Heart right ventricle (tissue), 16 donors: ENCODE results near the gene TMEM151A. TPM values are rescaled to one million over a fixed set of nuclear protein-coding genes. Genes with fewer than 3 reads are reported as not detected.

Experiments
- ATAC-seq, 8 donors: fragments of 200-7000 bp; cut with Tn5 transposase; one replicate each; pipeline ENCODE4 v1.9.1; 2020; ENCODE audit warnings: mild to moderate bottlenecking in 8 of 8, moderate library complexity in 8 of 8, moderate number of reproducible peaks in 1 of 8
- DNase-seq, 2 donors: peaks; one replicate each; pipeline ENCODE4 v3.0.0-alpha.2; 2020
- H3K27ac ChIP-seq, 10 donors: fragments of 200-600 bp; sonication (generic) in 2 of 10; one replicate each; pipeline versions ENCODE4 v1.5.0 to v1.8.0; 2020 to 2022; ENCODE audit warnings: mild to moderate bottlenecking in 3 of 10
- H3K27me3 ChIP-seq, 7 donors: fragments of 200-600 bp; one replicate each; pipeline ENCODE4 v1.8.0; 2021 to 2022; ENCODE audit warnings: mild to moderate bottlenecking in 2 of 7
- H3K36me3 ChIP-seq, 9 donors: fragments of 200-600 bp; sonication (generic) in 1 of 9; one replicate each; pipeline versions ENCODE4 v1.5.0 to v1.8.0; 2020 to 2022; ENCODE audit warnings: mild to moderate bottlenecking in 2 of 9
- H3K4me1 ChIP-seq, 9 donors: fragments of 200-600 bp; sonication (generic) in 1 of 9; one replicate each; pipeline versions ENCODE4 v1.5.0 to v1.8.0; 2020 to 2022; ENCODE audit warnings: mild to moderate bottlenecking in 4 of 9
- H3K4me3 ChIP-seq, 10 donors: fragments of 200-600 bp; sonication (generic) in 2 of 10; one replicate each; pipeline versions ENCODE4 v1.5.0 to v1.8.0; 2020 to 2022; ENCODE audit warnings: mild to moderate bottlenecking in 7 of 10, moderate library complexity in 2 of 10
- H3K9me3 ChIP-seq, 11 donors: fragments of 200-600 bp in 10 of 11; sonication (generic) in 2 of 11; one replicate each; pipeline versions ENCODE4 v1.5.0 to v1.8.0; 2013 to 2022; ENCODE audit warnings: mild to moderate bottlenecking in 2 of 11, control low read depth in 1 of 11, moderate library complexity in 1 of 11
- CTCF ChIP-seq, 9 donors: fragments of 200-600 bp; sonication (generic) in 2 of 9; IDR thresholded peaks; one replicate each; pipeline versions ENCODE4 v1.5.0 to v1.8.0; 2021 to 2022; ENCODE audit warnings: antibody characterized with exemption in 9 of 9, mild to moderate bottlenecking in 5 of 9, moderate library complexity in 1 of 9
- WGBS, 2 donors: extraction: QIAGEN DNeasy Blood & Tissue Kit; methylation state at CpG; one replicate each; pipeline ENCODE4 v1.1.7; 2013; ENCODE audit warnings: inconsistent platforms in 1 of 2; 5-methylcytosine and 5-hydroxymethylcytosine counted together
- intact Hi-C, 10 donors: fragments of 100-400 bp; cut with DNase I; formaldehyde crosslinking; loops; one replicate each; pipeline versions ENCODE4 v1.11.1 to v1.14.2; 2022
- polyA plus RNA-seq, 2 donors: library from polyadenylated mRNA; stranded (reverse); fragments of 200-250 nt; gene quantifications; one replicate each; pipeline ENCODE4 v1.2.3, GENCODE V29; 2013
- total RNA-seq, 10 donors: library from RNA; stranded (reverse); fragmentation: NEBNext Ultra II Directional in 3 of 10; extraction: Animal tissue kit (Norgen Biotek cat#: 25700) in 3 of 10; gene quantifications; one replicate each; pipeline versions ENCODE4 v1.2.1 to v1.2.4, GENCODE V29; 2021 to 2023
- donor health status: Arrhythmogenic right ventricular cardiomyopathy.
- donor health status: ischemic (EF 13 %, LVEDD 7.1; RV severe dilation, severe dysfunction).
- donor health status: healthy with polysubstance abuse.
- donor health status: DM: no; HTN: yes; CAD: no.
- donor health status: DM: no; HTN: no; CAD: no.
- donor health status: ischemic (EF 25% LVEDD 6.9; RV normal size, moderate dysfunction).
- donor health status: ischemic (EF 25% LVEDD 5.7; RV mildly dilated, moderate dysfunction).
- donor health status: healthy.
- donor health status: DM: yes; HTN: yes; CAD: no.
- donor health status: Ischemic cardiomyopathy.
- donor health status: ischemic (EF 35%, LVEDD 5.7; RV mildly dilated, moderate dysfunction).
- donor health status: nonischemic (EF 11% LVEDD 7.7; RV severe dilation, severe dysfunction).
- donor health status: DM: yes; HTN: yes; CAD: no.
- donor health status: PGD.
- donor health status: ischemic (EF 29% LVEDD 5.4; RV normal size, mild dysfunction).
- donor health status: nonischemic (EF 23%, LVEDD 6.1; RV moderate dilation, normal function).

The TMEM151A gene
- total and polyA plus RNA-seq, 12 donors = 0.10 to 0.24 (median 0.19) TPM; not detected in 7

DNA sequence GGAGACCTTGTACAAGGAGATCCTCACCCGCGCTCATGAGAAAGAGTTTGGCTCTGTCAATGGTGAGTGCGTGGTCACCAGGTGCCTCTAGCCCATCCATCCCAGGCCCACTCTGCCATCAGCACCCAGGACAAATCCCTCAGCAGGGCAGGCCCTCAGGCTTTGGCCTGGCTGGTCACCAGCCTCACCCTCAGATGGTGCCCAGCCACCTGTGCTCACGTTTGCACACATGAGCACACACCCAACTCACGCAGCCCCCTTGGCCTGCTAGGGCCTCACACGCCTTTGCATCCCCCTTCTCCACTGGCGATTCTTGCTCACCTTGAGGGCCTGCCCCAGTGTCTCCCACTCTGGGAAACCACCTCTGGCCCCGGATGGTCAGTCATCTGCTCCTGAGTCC lies 27.3 kb upstream of the TMEM151A start:
- H3K36me3 ChIP-seq = peaks cover 0 to 73% (median 4%) of the 10 kb centered on the region in 9 donors

GRCh38 chr11:66264914-66265313 lies 26.8 kb upstream of the TMEM151A start:
- TF ChIP-seq CTCF (IDR thresholded peaks at IDR 0.05) = peak in 2 of 9 donors; percentile 17 to 24
- Histone ChIP-seq H3K4me3 (no peak overlapping the region), H3K27me3 (no peaks in the 10 kb centered on the region), H3K27ac (no peak overlapping the region), H3K36me3 (peaks cover 0 to 67% (median 4%) of the 10 kb centered on the region in 9 donors), H3K9me3 (no peaks in the 10 kb centered on the region), H3K4me1 (peaks cover 5 to 22% (median 15%) of the 10 kb centered on the region in 9 donors)
- intact Hi-C loops = no loop called here
- 74% methylated on average over 12 of the region's 12 CpGs for WGBS, 2 donors
- no peak for DNase-seq
- no peak for ATAC-seq

More for the DNA sequence above, 27.3 kb upstream of the TMEM151A start:
- intact Hi-C loops = no loop called here
- Histone ChIP-seq H3K27ac (no peak overlapping the region), H3K4me3 (no peak overlapping the region), H3K27me3 (no peaks in the 10 kb centered on the region), H3K9me3 (no peaks in the 10 kb centered on the region), H3K4me1 (peaks cover under 1 to 17% (median 9%) of the 10 kb centered on the region in 9 donors)
- no peak for TF ChIP-seq CTCF (IDR thresholded peaks at IDR 0.05)
- 93 to 95% methylated on average over 8 of the region's 8 CpGs for WGBS, 2 donors
- ATAC-seq (no peak), DNase-seq (no peak)

GRCh38 chr11:66265531-66266377 lies 25.9 kb upstream of the TMEM151A start:
- intact Hi-C loops = no loop called here
- WGBS, 2 donors = 95% methylated on average over 25 to 26 of the region's 26 CpGs
- H3K4me1 ChIP-seq = peaks cover 7 to 30% (median 23%) of the 10 kb centered on the region in 9 donors
- H3K27ac ChIP-seq = no peak overlapping the region
- peaks cover 0 to 64% (median 4%) of the 10 kb centered on the region in 9 donors for H3K36me3 ChIP-seq
- TF ChIP-seq CTCF (IDR thresholded peaks at IDR 0.05) = no peak
- H3K27me3 ChIP-seq = no peaks in the 10 kb centered on the region
- H3K4me3 ChIP-seq = no peak overlapping the region
- H3K9me3 ChIP-seq = no peaks in the 10 kb centered on the region
- DNase-seq (no peak), ATAC-seq (no peak)

DNA sequence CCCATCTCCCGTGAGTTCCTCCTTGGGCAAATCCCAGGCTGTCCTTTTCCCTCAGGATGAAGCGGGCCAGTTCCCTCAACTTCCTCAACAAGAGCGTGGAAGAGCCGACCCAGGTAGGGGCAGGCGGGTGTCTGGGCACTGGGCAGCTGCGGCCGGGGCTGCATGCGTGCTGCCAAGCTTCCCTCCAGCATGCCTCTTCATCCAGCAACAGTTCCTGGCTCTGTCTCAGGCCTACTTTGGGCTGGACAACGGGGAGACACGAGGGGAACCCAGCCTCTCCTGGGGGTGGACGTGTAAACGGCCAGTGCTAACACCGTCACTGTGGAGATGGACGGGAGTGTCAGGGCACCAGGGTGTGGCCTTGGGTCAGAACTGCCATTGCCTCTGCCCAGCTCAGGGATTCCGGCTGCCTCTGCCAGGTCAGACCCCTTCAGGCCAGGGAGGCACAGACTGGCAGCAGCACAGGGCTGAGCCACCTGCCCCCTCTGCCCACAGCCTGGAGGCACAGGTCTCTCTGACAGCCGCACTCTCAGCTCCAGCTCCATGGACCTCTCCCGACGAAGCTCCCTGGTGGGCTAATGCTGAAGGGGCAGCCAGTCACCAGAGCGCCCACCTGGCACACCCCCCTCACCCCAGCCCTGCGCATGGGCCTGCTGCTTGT lies 25.2 kb upstream of the TMEM151A start:
- WGBS, 2 donors = 86 to 89% methylated on average over 20 of the region's 20 CpGs
- Histone ChIP-seq H3K4me1 (peaks cover 7 to 33% (median 24%) of the 10 kb centered on the region in 9 donors), H3K27ac (peak overlapping the region in 9 of 10 donors; percentile 90 to 99 (median 98)), H3K9me3 (no peaks in the 10 kb centered on the region), H3K27me3 (no peaks in the 10 kb centered on the region), H3K36me3 (peaks cover 0 to 63% (median 2%) of the 10 kb centered on the region in 9 donors), H3K4me3 (peak overlapping the region in 7 of 10 donors; percentile 61 to 97 (median 89))
- no peak for TF ChIP-seq CTCF (IDR thresholded peaks at IDR 0.05)
- intact Hi-C loops = no loop called here
- ATAC-seq (peak in 1 of 8 donors; percentile 0), DNase-seq (no peak)
